Activated CD4-positive, alpha-beta T cell treated with anti-CD3 and anti-CD28 coated beads, Interleukin-2, amount 50 U/mL, for 4 hours (primary cell): ENCODE results near the gene IQCM.

Experiments
- DNase-seq, 2 experiments: peaks; one replicate each; pipeline ENCODE4 v3.0.0-alpha.2; 2020

Gene IQCM

GRCh38 chr4:149707862-149708261 is 107.8 kb downstream of the IQCM start:
- DNase-seq = no peak

- no peak for DNase-seq
Observed at GRCh38 chr4:149706942-149707341, 108.7 kb downstream of the IQCM start.

- no peak for DNase-seq
Observed at GRCh38 chr4:149702414-149703293, 113.0 kb downstream of the IQCM start.

GRCh38 chr4:149701435-149702156 is 114.0 kb downstream of the IQCM start:
- DNase-seq = no peak

- DNase-seq = no peak
Observed at GRCh38 chr4:149700272-149700671, 115.4 kb downstream of the IQCM start.

GRCh38 chr4:149699642-149700041 is 116.0 kb downstream of the IQCM start:
- no peak for DNase-seq

- no peak for DNase-seq
Observed at GRCh38 chr4:149690726-149691125, 124.9 kb downstream of the IQCM start.

- DNase-seq = no peak
Observed at GRCh38 chr4:149684516-149684915, 131.1 kb downstream of the IQCM start.

- DNase-seq = no peak
Observed at GRCh38 chr4:149676076-149676475, 139.6 kb downstream of the IQCM start.

GRCh38 chr4:149645790-149646189 is 169.9 kb downstream of the IQCM start:
- DNase-seq = no peak

GRCh38 chr4:149638073-149638472 is 177.6 kb downstream of the IQCM start:
- no peak for DNase-seq

- DNase-seq = no peak
Observed at GRCh38 chr4:149634368-149634767, 181.3 kb downstream of the IQCM start.

- DNase-seq = no peak
Observed at GRCh38 chr4:149631629-149632028, 184.0 kb downstream of the IQCM start.

- DNase-seq = no peak
Observed at GRCh38 chr4:149630064-149630463, 185.6 kb downstream of the IQCM start.

- DNase-seq = no peak
Observed at GRCh38 chr4:149605601-149606378, 209.9 kb downstream of the IQCM start.

GRCh38 chr4:149604827-149605226 is 210.8 kb downstream of the IQCM start:
- DNase-seq = no peak

- DNase-seq = no peak
Observed at GRCh38 chr4:149595500-149595899, 220.1 kb downstream of the IQCM start.

- no peak for DNase-seq
Observed at GRCh38 chr4:149589826-149590225, 225.8 kb downstream of the IQCM start.

- DNase-seq = no peak
Observed at GRCh38 chr4:149584722-149585121, 230.9 kb downstream of the IQCM start.

GRCh38 chr4:149574971-149575370 is 240.7 kb downstream of the IQCM start:
- DNase-seq = no peak

- no peak for DNase-seq
Observed at GRCh38 chr4:149572716-149573115, 242.9 kb downstream of the IQCM start.

- no peak for DNase-seq
Observed at GRCh38 chr4:149555799-149556198, 259.8 kb downstream of the IQCM start.

- no peak for DNase-seq
Observed at GRCh38 chr4:149555146-149555545, 260.5 kb downstream of the IQCM start.
